GM23338 (cell line): ENCODE results near the gene GOSR1. TPM values are rescaled to one million over a fixed set of nuclear protein-coding genes. Genes with fewer than 3 reads are reported as not detected.

Experiments
- ATAC-seq: fragments of 200-7000 bp; cut with Tn5 transposase; 3 replicates; pipeline ENCODE4 v1.9.1; 2020
- DNase-seq: peaks from one replicate; pipeline ENCODE4 v3.0.0-alpha.2; 2015; ENCODE audit warnings: low spot score
- H2AFZ ChIP-seq: fragments of 200-600 bp; sonication (generic); 2 replicates; pipeline ENCODE4 v1.8.0; 2016; ENCODE audit warnings: antibody characterized with exemption, mild to moderate bottlenecking, moderate library complexity
- H3F3A ChIP-seq: fragments of 200-600 bp; sonication (generic); replicated peaks from 2 replicates; pipeline ENCODE4 v1.8.0; 2017; ENCODE audit warnings: antibody characterized with exemption, mixed run types, low read depth
- H3K27ac ChIP-seq: fragments of 200-600 bp; sonication (generic); 2 replicates; pipeline ENCODE4 v1.6.1; 2016; ENCODE audit warnings: low read depth
- H3K27me3 ChIP-seq: fragments of 200-600 bp; sonication (generic); 2 replicates; pipeline ENCODE4 v1.8.0; 2016; ENCODE audit warnings: mild to moderate bottlenecking, mixed run types, moderate library complexity; ENCODE audit not compliant: insufficient read depth
- H3K36me3 ChIP-seq: fragments of 200-600 bp; sonication (generic); 2 replicates; pipeline ENCODE4 v1.8.0; 2016; ENCODE audit warnings: mild to moderate bottlenecking; ENCODE audit not compliant: insufficient read depth
- H3K4me1 ChIP-seq: fragments of 200-600 bp; sonication (generic); 2 replicates; pipeline ENCODE4 v1.8.0; 2016; ENCODE audit warnings: mild to moderate bottlenecking, moderate library complexity; ENCODE audit not compliant: insufficient read depth
- H3K4me2 ChIP-seq: fragments of 200-600 bp; sonication (generic); 2 replicates; pipeline ENCODE4 v1.7.1; 2017; ENCODE audit warnings: mixed run types
- H3K4me3 ChIP-seq: fragments of 200-600 bp; sonication (generic); 2 replicates; pipeline ENCODE4 v1.6.1; 2016; ENCODE audit warnings: mixed run types
- H3K79me2 ChIP-seq: fragments of 200-600 bp; sonication (generic); replicated peaks from 2 replicates; pipeline ENCODE4 v1.8.0; 2017; ENCODE audit warnings: mild to moderate bottlenecking; ENCODE audit not compliant: insufficient read depth
- H3K9me2 ChIP-seq: fragments of 200-600 bp; sonication (generic); 2 replicates; pipeline ENCODE4 v1.8.0; 2017; ENCODE audit not compliant: insufficient read depth
- H4K20me1 ChIP-seq: fragments of 200-600 bp; sonication (generic); replicated peaks from 2 replicates; pipeline ENCODE4 v1.8.0; 2017; ENCODE audit warnings: mild to moderate bottlenecking; ENCODE audit not compliant: insufficient read depth
- H3K27ac Mint-ChIP-seq: 2 replicates; pipeline ENCODE4 v1.8.0; 2020; ENCODE audit warnings: inconsistent platforms, mild to moderate bottlenecking, moderate library complexity, mixed read lengths
- H3K27me3 Mint-ChIP-seq: 3 replicates; pipeline ENCODE4 v1.8.0; 2022; ENCODE audit warnings: low read depth, mild to moderate bottlenecking, moderate library complexity, mixed read lengths, inconsistent platforms; ENCODE audit not compliant: insufficient read depth, poor library complexity
- H3K36me3 Mint-ChIP-seq: 3 replicates; pipeline ENCODE4 v1.8.0; 2021; ENCODE audit warnings: low read depth, mild to moderate bottlenecking, inconsistent platforms, moderate library complexity, mixed read lengths
- H3K4me1 Mint-ChIP-seq: 3 replicates; pipeline ENCODE4 v1.8.0; 2020; ENCODE audit warnings: mild to moderate bottlenecking, inconsistent platforms, mixed read lengths
- H3K4me3 Mint-ChIP-seq: 3 replicates; pipeline ENCODE4 v1.8.0; 2021; ENCODE audit warnings: moderate library complexity, mild to moderate bottlenecking, inconsistent platforms, mixed read lengths
- H3K9me3 Mint-ChIP-seq: 3 replicates; pipeline ENCODE4 v1.8.0; 2020; ENCODE audit warnings: moderate library complexity, mild to moderate bottlenecking, inconsistent platforms, mixed read lengths
- CREB1 ChIP-seq: fragments of 250-450 bp; sonication (Bioruptor Pico); IDR thresholded peaks from 2 replicates; pipeline ENCODE4 v1.5.0; 2020; ENCODE audit warnings: low read depth, mild to moderate bottlenecking, moderate library complexity
- EZH2 ChIP-seq: fragments of 200-600 bp; sonication (generic); IDR thresholded peaks from one replicate; pipeline ENCODE4 v1.8.0; 2017; ENCODE audit warnings: antibody characterized with exemption, mild to moderate bottlenecking, low read depth; ENCODE audit not compliant: unreplicated experiment
- EZH2phosphoT487 ChIP-seq: fragments of 200-600 bp; sonication (generic); IDR thresholded peaks from one replicate; pipeline ENCODE4 v1.8.1; 2018; ENCODE audit warnings: antibody characterized with exemption; ENCODE audit not compliant: unreplicated experiment
- JUNB ChIP-seq: IDR thresholded peaks from one replicate; pipeline ENCODE4 v1.6.1; 2016; ENCODE audit warnings: antibody characterized with exemption; ENCODE audit not compliant: unreplicated experiment
- POLR2AphosphoS5 ChIP-seq: IDR thresholded peaks from 2 replicates; pipeline ENCODE4 v1.6.1; 2016; ENCODE audit warnings: antibody characterized with exemption, low read depth
- STAT1 ChIP-seq: IDR thresholded peaks from one replicate; pipeline ENCODE4 v1.6.1; 2016; ENCODE audit warnings: antibody characterized with exemption; ENCODE audit not compliant: unreplicated experiment
- ZNF462 ChIP-seq: fragments of 250-450 bp; sonication (Bioruptor Pico); IDR thresholded peaks from 2 replicates; pipeline ENCODE4 v1.5.0; 2020; ENCODE audit warnings: mild to moderate bottlenecking, moderate library complexity
- polyA plus RNA-seq: library from polyadenylated mRNA; unstranded; fragments of >200 nt; fragmentation: Nextera tagmentation; extraction: Ambion mirVana; gene quantifications from 2 replicates; pipeline ENCODE4 v1.2.1, GENCODE V29; 2016
- total RNA-seq: library from RNA; depleted of rRNA; stranded (reverse); fragments of >200 nt; shearing (Covaris generic); gene quantifications from 2 replicates; pipeline ENCODE4 v1.2.3, GENCODE V29; 2014
- TF ChIP-seq, protein P1 (sequence below): IDR thresholded peaks from one replicate; pipeline ENCODE4 v1.6.1; 2018; ENCODE audit warnings: antibody characterized with exemption; ENCODE audit not compliant: unreplicated experiment

Gene GOSR1
- total and polyA plus RNA-seq, 2 experiments from 2014 or later = 33.4 to 74.1 TPM

DNA sequence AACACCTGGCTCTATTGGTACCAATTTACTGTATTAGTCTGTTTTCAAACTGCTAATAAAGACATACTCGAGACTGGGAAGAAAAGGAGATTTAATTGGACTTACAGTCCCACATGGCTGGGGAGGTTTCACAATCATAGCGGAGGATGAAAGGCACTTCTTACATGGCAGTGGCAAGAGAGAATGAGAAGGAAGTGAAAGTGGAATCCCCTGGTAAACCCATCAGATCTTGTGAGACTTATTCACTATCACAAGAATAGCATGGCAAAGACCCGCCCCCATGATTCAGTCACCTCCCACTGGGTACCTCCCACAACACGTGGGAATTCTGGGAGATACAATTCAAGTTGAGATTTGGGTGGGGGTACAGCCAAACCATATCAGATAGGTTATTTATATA is 22.6 kb upstream of the GOSR1 start:
- Mint-ChIP-seq H3K36me3 (peaks cover 45% of the 10 kb centered on the region), H3K4me1 (no peaks in the 10 kb centered on the region; the same call in 2 of the 3 replicates), H3K4me3 (no peak overlapping the region), H3K27ac (no peak overlapping the region), H3K9me3 (peaks cover 14% of the 10 kb centered on the region), H3K27me3 (peaks cover 2% of the 10 kb centered on the region)
- no peak overlapping the region for H3K4me3 ChIP-seq
- H3F3A ChIP-seq = no peaks in the 10 kb centered on the region
- H3K4me2 ChIP-seq = no peak overlapping the region
- no peak overlapping the region for H2AFZ ChIP-seq
- H3K36me3 ChIP-seq = peaks cover 9% of the 10 kb centered on the region
- DNase-seq (no peak), ATAC-seq (no peak)
- peaks cover 4% of the 10 kb centered on the region; the same call in 1 of the 2 replicates for H3K9me2 ChIP-seq
- no peaks in the 10 kb centered on the region for H3K4me1 ChIP-seq
- no peak overlapping the region for H3K27ac ChIP-seq
- TF ChIP-seq, protein P1, sequence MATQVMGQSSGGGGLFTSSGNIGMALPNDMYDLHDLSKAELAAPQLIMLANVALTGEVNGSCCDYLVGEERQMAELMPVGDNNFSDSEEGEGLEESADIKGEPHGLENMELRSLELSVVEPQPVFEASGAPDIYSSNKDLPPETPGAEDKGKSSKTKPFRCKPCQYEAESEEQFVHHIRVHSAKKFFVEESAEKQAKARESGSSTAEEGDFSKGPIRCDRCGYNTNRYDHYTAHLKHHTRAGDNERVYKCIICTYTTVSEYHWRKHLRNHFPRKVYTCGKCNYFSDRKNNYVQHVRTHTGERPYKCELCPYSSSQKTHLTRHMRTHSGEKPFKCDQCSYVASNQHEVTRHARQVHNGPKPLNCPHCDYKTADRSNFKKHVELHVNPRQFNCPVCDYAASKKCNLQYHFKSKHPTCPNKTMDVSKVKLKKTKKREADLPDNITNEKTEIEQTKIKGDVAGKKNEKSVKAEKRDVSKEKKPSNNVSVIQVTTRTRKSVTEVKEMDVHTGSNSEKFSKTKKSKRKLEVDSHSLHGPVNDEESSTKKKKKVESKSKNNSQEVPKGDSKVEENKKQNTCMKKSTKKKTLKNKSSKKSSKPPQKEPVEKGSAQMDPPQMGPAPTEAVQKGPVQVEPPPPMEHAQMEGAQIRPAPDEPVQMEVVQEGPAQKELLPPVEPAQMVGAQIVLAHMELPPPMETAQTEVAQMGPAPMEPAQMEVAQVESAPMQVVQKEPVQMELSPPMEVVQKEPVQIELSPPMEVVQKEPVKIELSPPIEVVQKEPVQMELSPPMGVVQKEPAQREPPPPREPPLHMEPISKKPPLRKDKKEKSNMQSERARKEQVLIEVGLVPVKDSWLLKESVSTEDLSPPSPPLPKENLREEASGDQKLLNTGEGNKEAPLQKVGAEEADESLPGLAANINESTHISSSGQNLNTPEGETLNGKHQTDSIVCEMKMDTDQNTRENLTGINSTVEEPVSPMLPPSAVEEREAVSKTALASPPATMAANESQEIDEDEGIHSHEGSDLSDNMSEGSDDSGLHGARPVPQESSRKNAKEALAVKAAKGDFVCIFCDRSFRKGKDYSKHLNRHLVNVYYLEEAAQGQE = no peak
- TF ChIP-seq CREB1 (CRISPR knock-in tag) (no peak), EZH2 (no peak)
- no peaks in the 10 kb centered on the region for H3K27me3 ChIP-seq
- H4K20me1 ChIP-seq = 0 out of 2 replicates have a peak, but pooled peaks cover 4% of the 10 kb centered on the region
- no peaks in the 10 kb centered on the region for H3K79me2 ChIP-seq

- H3K27ac Mint-ChIP-seq = no peak overlapping the region
- Histone ChIP-seq H3K4me1 (no peaks in the 10 kb centered on the region), H3K36me3 (peaks cover 19% of the 10 kb centered on the region), H3K4me3 (no peak overlapping the region), H3K79me2 (no peaks in the 10 kb centered on the region), H2AFZ (no peak overlapping the region), H3K4me2 (no peak overlapping the region), H3K9me2 (no peaks in the 10 kb centered on the region), H3F3A (no peaks in the 10 kb centered on the region), H3K27me3 (no peaks in the 10 kb centered on the region), H4K20me1 (0 out of 2 replicates have a peak, but pooled peaks cover 4% of the 10 kb centered on the region), H3K27ac (no peak overlapping the region)
- no peak for DNase-seq
- H3K27me3 Mint-ChIP-seq = peaks cover 2% of the 10 kb centered on the region
- peaks cover 8% of the 10 kb centered on the region; the same call in 2 of the 3 replicates for H3K9me3 Mint-ChIP-seq
- H3K4me3 Mint-ChIP-seq = no peak overlapping the region
- peaks cover 53% of the 10 kb centered on the region for H3K36me3 Mint-ChIP-seq
- no peak for ATAC-seq
- H3K4me1 Mint-ChIP-seq = no peaks in the 10 kb centered on the region; the same call in 2 of the 3 replicates
- TF ChIP-seq, protein P1 = no peak
- TF ChIP-seq JUNB (no peak), STAT1 (no peak), ZNF462 (CRISPR knock-in tag) (no peak), EZH2phosphoT487 (no peak), POLR2AphosphoS5 (no peak)
Measured at GRCh38 chr17:30458371-30458770, 18.8 kb upstream of the GOSR1 start.
